ENCODE measurements around the gene DDX10.
A peak's percentile ranks its signal among the peaks of the same experiment; 100 is the strongest.

GRCh38 chr11:108734956-108735559, 70.2 kb downstream of the DDX10 start:
- TF ChIP-seq CTCF (IDR thresholded peaks at IDR 0.05) (peak in 1 of 3 experiments; percentile 49), POLR2A (IDR thresholded peaks at IDR 0.05) (no peak)

Measured in testis (tissue), 2 donors.